Measurements from ENCODE around the gene LATS2. TPM values are rescaled to one million over a fixed set of nuclear protein-coding genes. Genes with fewer than 3 reads are reported as not detected.
"Not testable (repeated sequence)": the region's sequence is repeated elsewhere in the genome, so short reads cannot be mapped to it uniquely, and the experiment has no call there.

LATS2 gene
- total RNA-seq, 1 donor from 2014 or later = 30.1 TPM

DNA sequence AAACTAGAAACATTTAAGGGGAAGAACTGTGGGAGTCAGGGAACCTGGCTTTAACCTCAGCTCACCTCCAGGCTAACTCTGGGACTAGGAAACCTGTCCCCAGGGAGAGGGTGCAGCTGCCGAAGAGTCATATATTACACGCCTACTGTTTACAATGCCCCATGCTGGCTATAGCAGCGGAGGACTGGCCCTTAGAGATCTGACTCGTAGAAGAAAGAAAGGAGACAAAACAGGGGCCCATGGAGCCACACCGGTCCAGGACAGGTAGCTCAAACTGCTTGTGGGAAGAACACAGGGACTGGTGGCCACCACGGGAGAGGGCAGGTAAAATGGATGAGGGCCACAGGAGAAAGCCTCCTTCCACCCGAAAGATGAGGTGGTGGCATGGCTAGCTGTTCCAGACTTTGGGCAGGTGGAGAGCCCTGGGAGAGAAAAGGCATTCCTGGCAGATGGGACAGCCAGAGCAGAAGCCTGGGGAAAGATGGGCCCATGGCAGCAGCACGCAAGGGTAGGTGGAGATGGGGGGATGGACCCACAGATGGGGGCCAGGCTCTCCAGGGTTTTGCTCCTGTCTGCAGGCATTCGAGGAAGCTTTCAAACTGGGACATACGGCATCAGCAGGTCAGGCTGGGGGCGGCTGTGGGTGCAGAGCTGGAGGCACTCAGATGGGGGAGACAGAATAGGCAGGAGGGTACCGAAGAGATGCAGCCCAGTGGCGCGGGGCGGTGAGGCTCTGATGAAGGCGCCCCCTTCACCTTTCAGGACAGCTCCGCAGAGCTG is 69.5 kb downstream of the LATS2 start:
- DNase-seq (ENCODE audit: low spot score) = no peak

DNA sequence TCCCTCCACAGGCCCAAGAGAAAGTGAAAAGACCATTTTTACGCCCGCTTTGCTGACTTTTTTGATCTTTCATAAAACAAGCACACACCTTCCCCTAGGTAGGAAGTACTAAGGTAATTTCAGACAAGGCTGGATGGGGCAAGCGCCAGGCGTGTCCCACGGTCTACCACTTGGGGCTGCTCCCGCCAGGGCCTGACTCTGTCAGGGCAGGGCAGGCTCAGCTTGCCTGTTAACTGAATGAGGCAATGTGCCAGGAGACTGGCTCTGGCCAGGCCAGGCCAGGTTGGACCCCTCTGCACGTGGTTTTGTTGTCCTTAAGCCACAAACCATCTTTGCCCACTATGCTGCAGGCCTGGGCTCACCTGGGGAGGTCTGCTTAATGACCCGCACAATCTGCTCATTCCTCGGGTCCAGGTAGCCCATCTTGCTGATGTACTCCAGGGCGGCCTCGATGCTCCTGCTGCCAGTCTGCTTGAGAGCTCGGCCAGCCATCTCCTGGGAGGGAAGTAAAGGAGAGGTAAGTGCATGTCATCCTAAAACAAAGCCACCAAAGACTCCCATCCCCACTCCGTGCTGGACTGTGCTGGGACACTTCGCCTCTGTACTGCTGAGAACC is 70.4 kb downstream of the LATS2 start:
- no peak for DNase-seq (ENCODE audit: low spot score)

DNA sequence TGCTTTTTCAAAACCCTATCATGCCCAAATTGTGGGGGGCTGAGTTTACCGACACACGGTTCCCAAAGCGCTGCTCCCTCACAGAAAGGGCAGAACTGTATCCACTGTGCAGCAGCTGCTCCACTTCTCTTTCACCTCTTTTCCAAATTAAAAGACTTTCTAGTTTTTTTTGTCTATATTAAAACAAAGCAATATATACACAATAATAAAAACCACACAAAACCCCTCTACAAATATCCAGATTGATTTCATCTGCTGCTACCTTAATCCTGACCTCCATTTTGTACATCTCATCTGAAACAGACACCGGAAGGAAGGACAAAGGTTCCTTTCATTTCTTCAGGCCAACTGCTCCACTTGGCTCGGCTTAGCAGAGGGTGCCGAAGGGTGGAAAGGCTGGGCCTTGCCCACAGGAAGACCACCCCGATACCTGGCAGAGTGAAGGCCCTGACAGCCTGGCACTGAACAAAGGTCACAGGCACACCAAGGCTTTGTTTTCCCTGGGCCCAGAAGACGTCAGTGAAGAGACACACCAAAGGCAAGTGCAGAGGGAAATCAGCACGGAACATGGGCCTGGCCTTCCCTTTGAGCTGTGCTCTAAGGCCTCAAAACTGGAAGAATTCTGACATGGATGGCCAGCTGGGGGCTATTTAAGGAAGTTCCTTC is 71.6 kb downstream of the LATS2 start:
- DNase-seq (ENCODE audit: low spot score) = no peak

DNA sequence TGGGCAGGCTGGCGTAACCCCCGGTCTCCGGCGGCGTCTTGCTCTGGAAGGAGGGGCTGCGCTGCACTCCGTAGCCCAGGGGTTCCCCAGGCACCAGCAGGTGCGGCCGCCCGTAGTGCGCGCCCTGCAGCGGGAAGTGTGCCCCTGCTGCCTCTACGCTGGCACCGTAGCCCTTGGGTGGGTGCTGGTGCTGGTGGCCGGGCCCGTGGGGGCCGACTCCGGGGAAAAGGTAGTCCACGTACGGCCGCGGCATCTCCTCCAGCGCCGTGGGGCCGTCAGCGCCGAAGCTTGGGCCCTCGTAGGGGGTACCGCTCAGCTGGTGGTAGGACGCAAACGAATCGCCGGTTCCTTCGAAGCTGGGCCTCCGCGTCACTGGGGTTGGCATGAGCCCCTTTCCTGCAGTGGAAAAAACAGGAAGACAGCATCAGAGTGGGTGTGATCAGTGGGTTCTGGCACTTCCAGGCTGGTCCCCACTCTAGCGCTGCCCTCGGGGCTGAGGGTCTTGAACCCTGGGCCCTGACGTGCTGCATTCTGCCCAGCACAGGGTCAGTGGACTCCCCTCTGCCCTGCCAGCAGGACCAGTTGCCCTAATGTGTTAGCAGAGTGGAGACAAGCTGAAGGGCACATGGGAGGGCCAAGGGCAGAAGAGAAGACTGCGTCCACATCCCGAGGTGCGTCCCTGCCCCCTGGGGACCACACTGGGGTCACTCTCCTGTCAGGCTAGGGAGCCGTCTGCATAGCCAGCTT is 72.3 kb downstream of the LATS2 start:
- no peak for DNase-seq (ENCODE audit: low spot score)

DNA sequence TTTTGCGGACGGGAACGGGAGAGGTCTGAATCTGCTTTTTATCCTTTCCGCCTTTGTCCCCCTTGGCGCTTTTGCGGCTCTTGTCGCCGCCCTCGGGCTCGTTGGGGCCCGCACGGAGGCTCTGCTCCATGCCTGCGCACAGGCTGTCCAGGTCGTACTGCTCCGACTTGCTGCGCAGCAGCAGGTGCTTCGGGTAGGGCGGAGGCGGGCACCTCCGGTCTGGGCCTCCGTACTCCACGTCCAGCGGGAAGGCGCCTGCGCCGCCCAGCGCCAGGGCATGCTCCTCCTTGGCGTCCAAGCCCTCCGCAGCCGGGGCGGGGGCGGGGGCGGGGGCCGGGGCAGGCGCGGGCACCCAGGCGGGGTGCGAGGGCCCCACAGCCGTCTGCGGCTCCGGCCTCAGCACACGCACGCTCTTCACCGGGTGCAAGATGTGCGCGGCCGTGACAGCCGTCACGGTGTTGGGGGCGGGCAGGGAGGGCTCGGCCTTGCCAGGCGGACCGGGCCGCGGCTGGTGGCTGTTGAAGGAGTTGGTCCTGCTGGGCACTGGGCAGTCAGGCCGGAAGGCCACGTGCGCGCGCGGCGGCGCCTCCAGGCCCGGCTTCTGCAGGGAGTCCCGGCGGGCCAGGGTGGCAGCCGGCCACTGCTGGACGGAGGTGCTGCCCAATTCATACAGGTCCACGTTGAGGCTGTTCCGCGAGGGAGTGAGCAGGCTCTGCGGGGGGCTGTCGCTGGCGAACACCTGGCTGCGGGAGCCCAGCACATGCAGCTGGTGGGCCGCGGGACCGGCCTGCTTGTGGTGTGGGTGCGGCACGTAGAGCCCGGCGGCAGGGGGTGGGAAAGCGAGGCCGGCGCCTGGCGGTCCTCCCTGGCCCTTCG is 73.1 kb downstream of the LATS2 start:
- DNase-seq (ENCODE audit: low spot score) = no peak

DNA sequence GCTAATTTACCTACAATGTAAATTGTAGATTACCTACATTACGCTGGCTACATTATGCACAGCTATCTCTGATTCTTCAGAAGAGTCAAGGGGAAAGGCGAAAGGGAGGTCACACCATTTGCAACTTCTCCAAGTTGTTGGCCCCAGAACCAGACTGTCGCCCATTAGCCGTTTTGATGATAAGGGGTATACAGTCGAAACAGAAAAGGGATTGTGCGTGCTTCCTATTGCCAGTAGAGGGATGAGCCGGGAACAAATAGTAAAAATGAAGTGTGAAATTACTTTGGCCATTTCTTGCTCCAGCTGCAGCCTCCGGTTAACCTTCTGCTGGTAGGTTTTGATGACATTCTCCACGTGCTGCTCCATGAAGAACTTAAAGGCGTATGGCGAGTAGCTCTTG is 73.8 kb downstream of the LATS2 start:
- no peak for DNase-seq (ENCODE audit: low spot score)

DNA sequence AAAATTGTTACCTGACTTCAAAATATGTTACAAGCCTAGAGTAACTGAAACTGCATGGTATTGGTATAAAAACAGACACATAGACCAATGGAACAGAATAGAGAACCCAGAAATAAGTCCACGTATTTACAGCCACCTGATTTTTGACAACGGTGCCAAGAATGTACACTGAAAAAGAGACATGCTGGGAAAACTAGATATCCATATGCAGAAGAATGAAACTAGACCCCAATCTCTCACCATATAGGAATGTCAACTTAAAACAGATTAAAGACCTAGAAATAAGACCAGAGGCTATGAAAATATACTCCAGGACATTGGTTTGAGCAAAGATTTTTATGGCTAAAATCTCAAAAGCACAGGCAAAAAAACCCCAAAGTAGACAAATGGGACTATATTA is 76.5 kb downstream of the LATS2 start:
- no peak for DNase-seq (ENCODE audit: low spot score)

DNA sequence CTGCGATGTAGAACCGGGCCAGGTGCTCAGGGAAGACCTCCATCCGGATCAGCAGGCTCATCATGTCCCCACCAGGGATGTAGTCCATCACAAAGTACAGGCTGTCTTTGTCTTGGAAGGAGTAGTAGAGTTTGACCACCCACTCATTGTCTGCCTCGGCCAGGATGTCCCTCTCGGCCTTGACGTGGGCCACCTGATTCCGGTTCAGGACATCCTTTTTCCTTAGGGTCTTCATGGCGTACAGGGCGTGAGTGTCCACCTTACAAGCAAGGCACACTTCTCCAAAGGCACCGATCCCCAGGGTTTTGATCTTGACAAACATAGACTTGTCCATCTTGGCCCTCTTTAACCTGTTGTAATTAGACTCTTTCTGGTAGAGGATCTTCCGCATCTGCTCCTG is 78.0 kb downstream of the LATS2 start:
- no peak for DNase-seq (ENCODE audit: low spot score)

DNA sequence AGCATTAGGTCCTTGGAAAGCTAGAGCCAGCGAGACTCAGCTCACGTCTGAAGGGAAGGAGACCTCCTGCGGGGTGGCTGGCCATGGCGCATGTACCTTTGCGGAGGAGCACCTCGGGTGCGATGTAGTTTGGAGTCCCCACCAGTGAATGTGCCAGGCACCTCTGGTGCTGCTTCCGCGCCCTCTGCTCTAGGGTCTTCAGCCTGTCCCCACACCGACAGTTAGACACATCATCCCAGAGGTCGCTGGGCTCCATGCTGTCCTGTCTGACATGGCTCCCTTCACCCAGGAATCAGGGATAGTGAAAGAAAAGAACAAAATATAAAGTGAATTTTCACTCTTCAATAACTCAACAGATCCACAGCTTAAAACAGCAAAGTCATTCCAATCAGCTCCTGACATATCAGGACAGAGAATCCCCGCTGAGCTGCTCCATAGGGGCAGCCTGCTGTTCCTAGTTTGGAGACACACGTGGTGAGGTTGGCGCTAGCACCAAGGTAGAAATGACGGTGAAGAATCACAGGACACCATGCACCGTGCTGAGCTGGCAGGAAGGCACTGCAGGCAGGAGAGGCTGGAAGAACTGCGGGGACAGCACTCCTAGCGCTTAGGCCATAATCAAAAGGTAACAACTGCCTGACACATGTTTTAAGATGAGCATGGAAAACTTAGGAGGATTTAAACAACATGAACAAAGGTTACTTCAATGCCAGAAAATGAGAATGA is 79.9 kb downstream of the LATS2 start:
- DNase-seq (ENCODE audit: low spot score) = no peak

DNA sequence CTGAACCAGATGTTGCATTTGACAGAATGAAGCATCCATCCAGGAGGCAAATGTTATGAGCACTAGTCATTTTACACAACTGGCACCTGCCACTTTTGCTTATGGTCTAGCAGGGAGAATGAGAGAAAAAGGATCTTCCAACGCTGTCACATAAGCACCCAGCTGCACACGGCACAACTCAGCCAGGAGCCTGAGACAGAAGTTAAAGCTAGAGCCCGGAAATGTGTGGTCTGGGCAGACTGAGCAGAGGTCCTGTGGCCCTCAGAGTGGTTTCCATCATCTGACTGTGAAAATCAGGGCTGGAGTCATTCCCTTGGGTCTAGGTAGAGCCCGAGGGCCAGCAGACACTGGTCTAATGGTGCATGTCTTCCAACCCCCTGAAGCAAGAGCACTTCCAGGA is 80.5 kb downstream of the LATS2 start:
- DNase-seq (ENCODE audit: low spot score) = no peak

DNA sequence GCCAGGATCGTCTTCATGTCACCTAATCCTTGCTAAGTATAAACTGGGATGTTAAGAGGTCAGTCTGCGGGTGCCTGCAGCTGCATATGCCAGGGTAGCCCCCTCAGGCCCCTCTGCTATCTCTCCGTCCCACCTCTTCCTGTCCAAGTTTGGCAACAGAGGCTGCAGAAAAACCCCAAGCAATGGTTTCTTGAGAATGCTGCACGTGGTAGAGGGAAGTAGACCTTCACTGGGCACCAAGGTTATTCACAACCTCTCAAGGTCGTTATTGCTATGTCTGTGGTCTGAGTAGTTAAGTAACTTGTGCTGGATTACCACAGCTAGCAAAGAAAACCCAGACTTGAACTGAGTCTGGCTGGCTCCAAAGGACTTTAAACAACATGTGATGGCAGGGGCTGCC is 81.0 kb downstream of the LATS2 start:
- no peak for DNase-seq (ENCODE audit: low spot score)

DNA sequence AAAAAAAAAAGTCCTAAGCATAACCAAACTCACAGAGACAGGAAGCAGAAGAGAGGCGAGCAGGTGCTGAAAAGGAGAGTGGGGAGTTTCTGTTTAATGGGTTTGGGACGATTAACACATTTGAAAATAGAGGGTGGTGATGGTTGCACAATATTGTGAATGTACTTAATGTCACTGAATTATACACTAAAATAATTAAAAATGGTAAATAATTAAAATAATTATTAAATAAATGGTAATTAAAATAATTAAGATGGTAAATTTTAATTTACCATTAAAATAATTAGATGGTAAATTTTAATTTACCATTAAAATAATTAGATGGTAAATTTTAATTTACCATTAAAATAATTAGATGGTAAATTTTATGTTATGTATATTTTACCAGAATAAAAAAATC is 84.0 kb downstream of the LATS2 start:
- no peak for DNase-seq (ENCODE audit: low spot score)

DNA sequence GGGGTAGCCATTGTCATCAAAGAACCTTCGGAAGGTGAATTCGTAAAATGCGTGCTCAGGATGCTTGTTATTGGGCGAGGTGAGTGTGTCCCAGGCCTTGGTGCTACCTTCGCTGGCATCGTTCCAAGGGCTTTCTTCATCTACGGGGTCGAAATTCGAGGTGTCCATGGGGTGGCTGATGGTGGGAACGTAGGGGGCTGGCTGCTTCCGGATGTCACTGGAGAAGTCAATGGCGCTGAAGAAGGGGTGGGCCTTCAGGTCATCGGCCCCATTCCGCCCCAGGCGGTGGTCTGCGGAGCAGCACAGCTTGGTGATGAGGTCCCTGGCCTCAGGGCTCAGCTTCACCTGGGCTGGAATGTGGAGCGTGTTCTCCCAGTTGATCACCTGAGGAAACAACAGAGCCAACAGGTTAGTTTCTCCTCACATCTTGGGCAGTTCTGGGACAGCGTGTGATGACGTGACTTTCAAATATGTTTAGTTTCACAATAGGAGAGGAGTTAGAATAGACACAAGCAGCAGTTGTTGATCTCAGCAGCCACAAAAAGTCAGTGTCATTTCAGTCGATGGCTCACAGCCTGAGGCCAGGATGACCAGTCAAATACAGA is 86.3 kb downstream of the LATS2 start:
- no peak for DNase-seq (ENCODE audit: low spot score)

DNA sequence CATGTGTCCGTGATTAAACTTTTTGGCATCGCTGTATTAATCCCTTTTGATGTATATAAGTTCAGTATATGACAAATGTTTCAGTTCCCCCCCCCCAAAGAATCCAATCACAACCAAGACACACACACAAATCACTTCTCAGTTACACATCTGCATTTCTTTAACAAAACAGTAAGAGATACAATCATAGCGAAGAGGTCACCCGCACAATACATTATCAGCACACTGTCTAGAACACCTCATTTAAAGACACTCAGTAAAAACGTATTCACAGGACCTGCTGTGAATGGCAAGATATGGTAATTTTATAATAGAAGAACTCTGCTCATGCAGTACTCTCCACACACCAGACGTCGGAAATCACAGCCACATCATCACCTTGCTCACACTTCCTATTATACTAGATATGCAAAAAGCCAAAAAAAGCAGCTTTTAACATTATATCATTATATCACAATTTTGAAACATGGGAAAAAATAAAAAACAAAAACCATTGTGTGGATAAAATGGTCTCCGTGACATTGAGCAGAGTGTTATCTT is 87.4 kb downstream of the LATS2 start:
- no peak for DNase-seq (ENCODE audit: low spot score)

DNA sequence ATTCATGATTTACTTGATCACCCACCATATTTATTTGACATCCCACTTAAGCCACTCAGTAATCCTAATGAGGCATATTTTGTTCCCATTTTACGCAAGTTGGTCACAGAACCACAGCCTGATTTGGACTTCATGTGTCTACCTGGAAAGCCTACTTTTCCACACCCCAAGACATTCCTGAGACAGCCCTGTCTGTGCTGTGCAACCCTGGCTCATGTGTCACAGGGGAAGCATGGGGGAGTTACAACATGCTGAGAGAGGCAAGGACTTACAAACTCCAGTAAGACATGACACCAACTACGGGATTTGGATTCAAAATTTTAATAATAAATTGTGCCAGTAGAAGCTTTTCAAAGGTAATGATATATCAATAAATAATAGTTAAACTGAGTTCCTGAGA is 88.7 kb downstream of the LATS2 start:
- DNase-seq (ENCODE audit: low spot score) = no peak

DNA sequence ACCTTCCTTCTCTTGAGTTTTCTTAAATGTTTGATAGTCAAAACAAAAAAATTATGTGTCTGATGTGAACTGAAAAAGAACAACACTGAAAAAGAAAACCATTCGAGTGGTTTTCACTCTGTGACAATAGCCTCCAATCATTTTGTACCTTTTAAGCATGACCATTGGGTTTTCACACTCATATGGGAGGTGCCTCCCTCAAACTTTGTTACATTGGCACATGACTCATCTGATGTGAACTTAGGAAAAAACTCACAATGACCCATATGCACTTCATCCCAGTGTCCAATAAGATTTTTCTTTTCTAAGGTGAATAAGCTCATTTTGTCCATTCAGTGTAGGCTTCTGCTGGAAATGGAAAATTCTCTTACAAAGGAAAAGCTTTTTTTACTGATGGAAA is 92.2 kb downstream of the LATS2 start:
- DNase-seq (ENCODE audit: low spot score) = no peak

DNA sequence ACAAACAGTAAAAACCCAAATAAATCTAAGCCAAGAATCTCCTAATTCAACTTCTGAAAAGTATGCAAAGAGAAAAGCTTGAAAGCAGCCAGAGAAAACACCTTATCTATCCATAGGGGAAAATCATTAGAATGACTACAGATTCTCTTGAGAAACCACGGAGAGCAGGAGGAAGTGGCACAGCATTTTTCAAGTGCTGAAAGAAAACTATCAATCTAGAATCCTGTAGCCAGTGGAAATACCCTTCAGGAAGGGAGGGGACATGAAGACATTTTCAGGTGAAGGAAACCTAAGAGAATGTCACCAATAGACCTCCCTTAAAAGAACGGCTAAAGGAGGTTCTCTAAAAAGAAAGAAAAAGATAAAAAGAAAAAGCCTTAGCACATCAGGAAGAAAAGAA is 92.6 kb downstream of the LATS2 start:
- no peak for DNase-seq (ENCODE audit: low spot score)

DNA sequence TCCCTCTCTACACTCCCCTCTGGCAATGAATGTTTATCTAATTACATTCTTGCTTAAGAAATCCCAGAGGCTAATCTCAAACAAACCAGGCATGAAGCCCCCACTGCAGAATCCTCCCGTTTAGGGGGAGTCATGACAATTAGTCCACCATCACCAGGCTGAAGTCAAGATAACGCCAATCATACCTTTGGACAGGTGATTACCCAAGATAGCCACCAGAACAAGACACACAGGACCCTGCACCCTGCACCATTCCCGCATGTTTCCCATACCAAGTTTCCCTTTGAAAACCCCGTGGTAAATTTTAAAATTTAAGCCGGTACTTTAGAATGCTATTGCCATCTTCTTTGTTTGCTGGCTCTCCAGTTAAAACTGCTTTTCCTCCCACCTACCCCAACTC is 94.0 kb downstream of the LATS2 start:
- no peak for DNase-seq (ENCODE audit: low spot score)

DNA sequence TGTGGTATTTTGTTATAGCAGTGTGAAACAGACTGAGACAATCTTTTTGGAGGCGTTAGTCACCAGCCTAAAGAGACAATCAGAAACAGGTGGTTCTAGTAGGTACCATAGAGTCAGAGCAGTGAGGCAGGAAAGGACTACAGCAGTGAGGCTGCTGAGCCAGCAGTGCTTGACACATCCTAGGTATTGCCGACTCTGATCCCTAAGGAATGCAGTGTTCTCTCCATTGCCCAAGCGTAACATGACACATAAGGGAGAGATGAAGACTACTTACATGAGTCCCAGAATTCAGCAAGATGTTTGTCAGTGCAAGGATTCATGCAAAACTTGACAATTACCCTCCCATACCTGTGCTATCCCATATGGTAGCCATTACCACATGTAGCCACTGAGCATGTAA is 96.5 kb downstream of the LATS2 start:
- no peak for DNase-seq (ENCODE audit: low spot score)

DNA sequence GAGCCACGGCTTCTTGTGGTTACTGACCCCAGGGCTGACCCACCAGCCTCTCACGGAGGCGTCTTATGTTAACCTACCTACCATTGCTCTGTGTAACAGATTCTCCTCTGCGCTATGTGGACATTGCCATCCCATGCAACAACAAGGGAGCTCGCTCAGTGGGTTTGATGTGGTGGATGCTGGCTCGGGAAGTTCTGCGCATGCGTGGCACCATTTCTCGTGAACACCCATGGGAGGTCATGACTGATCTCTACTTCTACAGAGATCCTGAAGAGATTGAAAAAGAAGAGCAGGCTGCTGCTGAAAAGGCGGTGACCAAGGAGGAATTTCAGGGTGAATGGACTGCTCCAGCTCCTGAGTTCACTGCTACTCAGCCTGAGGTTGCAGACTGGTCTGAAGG is 99.7 kb downstream of the LATS2 start:
- not testable (repeated sequence) for DNase-seq (ENCODE audit: low spot score)
